ENCODE measurements around the gene STEAP3. TPM values are rescaled to one million over a fixed set of nuclear protein-coding genes. Genes with fewer than 3 reads are reported as not detected.

Gene STEAP3
- total RNA-seq, 1 experiment from 2014 or later: 24.0 TPM

GRCh38 chr2:119174216-119174992 is 49.2 kb upstream of the STEAP3 start:
- CTCF ChIA-PET: interaction anchor here (0.6 to 1.7 kb wide), 18 partner anchors 9 to 293 kb away, joined by 3 to 7 read pairs (median 3); partner anchors contain the start of gene STEAP3
- H3K27me3 Mint-ChIP-seq (ENCODE audit: low read depth): peaks cover 3% of the 10 kb centered on the region; the same call in 1 of the 2 replicates
- H3K4me3 Mint-ChIP-seq: no peak overlapping the region

GRCh38 chr2:119174993-119175347 is 48.7 kb upstream of the STEAP3 start:
- no peak overlapping the region for H3K4me3 Mint-ChIP-seq
- no peak overlapping the region for H3K27ac Mint-ChIP-seq
- H3K36me3 Mint-ChIP-seq: peaks cover 7% of the 10 kb centered on the region
- ChIA-PET POLR2A (no interaction called here), CTCF (interaction anchor here (0.7 to 1.7 kb wide), 2 partner anchors 49 to 163 kb away, joined by 3 to 7 read pairs; partner anchors contain the start of gene STEAP3)
- ATAC-seq: no peak
- DNase-seq (ENCODE audit: low spot score): no peak
- peaks cover 3% of the 10 kb centered on the region; the same call in 1 of the 2 replicates for H3K27me3 Mint-ChIP-seq (ENCODE audit: low read depth)
- peaks cover 4% of the 10 kb centered on the region for H3K4me1 Mint-ChIP-seq
- no peak for TF ChIP-seq GRHL2 (CRISPR knock-in tag; IDR thresholded peaks at IDR 0.05; ENCODE audit: insufficient replicate concordance, severe bottlenecking)
- TF ChIP-seq HMGXB4 (CRISPR knock-in tag; IDR thresholded peaks at IDR 0.05): no peak
- no peak for TF ChIP-seq ZNF671 (CRISPR knock-in tag; IDR thresholded peaks at IDR 0.05)
- no peak for TF ChIP-seq JUN (CRISPR knock-in tag; IDR thresholded peaks at IDR 0.05)
- TF ChIP-seq TCF7 (CRISPR knock-in tag; IDR thresholded peaks at IDR 0.05; ENCODE audit: low read depth): no peak
- no peak for TF ChIP-seq NR2C2 (CRISPR knock-in tag; IDR thresholded peaks at IDR 0.05)
- TF ChIP-seq EMX1 (CRISPR knock-in tag; IDR thresholded peaks at IDR 0.05): no peak
- TF ChIP-seq TP53 (CRISPR knock-in tag; IDR thresholded peaks at IDR 0.05): no peak
- TF ChIP-seq KAT7 (CRISPR knock-in tag; IDR thresholded peaks at IDR 0.05; ENCODE audit: borderline replicate concordance): no peak
- TF ChIP-seq, protein P1, sequence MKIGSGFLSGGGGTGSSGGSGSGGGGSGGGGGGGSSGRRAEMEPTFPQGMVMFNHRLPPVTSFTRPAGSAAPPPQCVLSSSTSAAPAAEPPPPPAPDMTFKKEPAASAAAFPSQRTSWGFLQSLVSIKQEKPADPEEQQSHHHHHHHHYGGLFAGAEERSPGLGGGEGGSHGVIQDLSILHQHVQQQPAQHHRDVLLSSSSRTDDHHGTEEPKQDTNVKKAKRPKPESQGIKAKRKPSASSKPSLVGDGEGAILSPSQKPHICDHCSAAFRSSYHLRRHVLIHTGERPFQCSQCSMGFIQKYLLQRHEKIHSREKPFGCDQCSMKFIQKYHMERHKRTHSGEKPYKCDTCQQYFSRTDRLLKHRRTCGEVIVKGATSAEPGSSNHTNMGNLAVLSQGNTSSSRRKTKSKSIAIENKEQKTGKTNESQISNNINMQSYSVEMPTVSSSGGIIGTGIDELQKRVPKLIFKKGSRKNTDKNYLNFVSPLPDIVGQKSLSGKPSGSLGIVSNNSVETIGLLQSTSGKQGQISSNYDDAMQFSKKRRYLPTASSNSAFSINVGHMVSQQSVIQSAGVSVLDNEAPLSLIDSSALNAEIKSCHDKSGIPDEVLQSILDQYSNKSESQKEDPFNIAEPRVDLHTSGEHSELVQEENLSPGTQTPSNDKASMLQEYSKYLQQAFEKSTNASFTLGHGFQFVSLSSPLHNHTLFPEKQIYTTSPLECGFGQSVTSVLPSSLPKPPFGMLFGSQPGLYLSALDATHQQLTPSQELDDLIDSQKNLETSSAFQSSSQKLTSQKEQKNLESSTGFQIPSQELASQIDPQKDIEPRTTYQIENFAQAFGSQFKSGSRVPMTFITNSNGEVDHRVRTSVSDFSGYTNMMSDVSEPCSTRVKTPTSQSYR (CRISPR knock-in tag; IDR thresholded peaks at IDR 0.05): no peak
- TF ChIP-seq, protein P2, sequence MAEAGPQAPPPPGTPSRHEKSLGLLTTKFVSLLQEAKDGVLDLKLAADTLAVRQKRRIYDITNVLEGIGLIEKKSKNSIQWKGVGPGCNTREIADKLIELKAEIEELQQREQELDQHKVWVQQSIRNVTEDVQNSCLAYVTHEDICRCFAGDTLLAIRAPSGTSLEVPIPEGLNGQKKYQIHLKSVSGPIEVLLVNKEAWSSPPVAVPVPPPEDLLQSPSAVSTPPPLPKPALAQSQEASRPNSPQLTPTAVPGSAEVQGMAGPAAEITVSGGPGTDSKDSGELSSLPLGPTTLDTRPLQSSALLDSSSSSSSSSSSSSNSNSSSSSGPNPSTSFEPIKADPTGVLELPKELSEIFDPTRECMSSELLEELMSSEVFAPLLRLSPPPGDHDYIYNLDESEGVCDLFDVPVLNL (CRISPR knock-in tag; IDR thresholded peaks at IDR 0.05; ENCODE audit: borderline replicate concordance, low read depth): no peak
- no peak for TF ChIP-seq STAT6 (CRISPR knock-in tag; conservative IDR thresholded peaks at IDR 0.05; ENCODE audit: low read depth)
- peaks cover 11% of the 10 kb centered on the region for H3K9me3 Mint-ChIP-seq

More at GRCh38 chr2:119174216-119174992, 49.2 kb upstream of the STEAP3 start:
- Mint-ChIP-seq H3K4me1 (peaks cover 4% of the 10 kb centered on the region), H3K27ac (no peak overlapping the region), H3K36me3 (peaks cover 7% of the 10 kb centered on the region), H3K9me3 (peaks cover 11% of the 10 kb centered on the region)
- DNase-seq (ENCODE audit: low spot score): peak; percentile 81
- 0 out of 2 replicates have a peak, but pooled peaks have one; percentile 23 for TF ChIP-seq SP1 (CRISPR knock-in tag; conservative IDR thresholded peaks at IDR 0.05)
- no peak for TF ChIP-seq ZSCAN18 (CRISPR knock-in tag; IDR thresholded peaks at IDR 0.05)
- no peak for TF ChIP-seq KAT7 (CRISPR knock-in tag; IDR thresholded peaks at IDR 0.05; ENCODE audit: borderline replicate concordance)
- TF ChIP-seq NR2C2 (CRISPR knock-in tag; IDR thresholded peaks at IDR 0.05): no peak
- no peak for TF ChIP-seq TCF7 (CRISPR knock-in tag; IDR thresholded peaks at IDR 0.05; ENCODE audit: low read depth)
- TF ChIP-seq, protein P3, sequence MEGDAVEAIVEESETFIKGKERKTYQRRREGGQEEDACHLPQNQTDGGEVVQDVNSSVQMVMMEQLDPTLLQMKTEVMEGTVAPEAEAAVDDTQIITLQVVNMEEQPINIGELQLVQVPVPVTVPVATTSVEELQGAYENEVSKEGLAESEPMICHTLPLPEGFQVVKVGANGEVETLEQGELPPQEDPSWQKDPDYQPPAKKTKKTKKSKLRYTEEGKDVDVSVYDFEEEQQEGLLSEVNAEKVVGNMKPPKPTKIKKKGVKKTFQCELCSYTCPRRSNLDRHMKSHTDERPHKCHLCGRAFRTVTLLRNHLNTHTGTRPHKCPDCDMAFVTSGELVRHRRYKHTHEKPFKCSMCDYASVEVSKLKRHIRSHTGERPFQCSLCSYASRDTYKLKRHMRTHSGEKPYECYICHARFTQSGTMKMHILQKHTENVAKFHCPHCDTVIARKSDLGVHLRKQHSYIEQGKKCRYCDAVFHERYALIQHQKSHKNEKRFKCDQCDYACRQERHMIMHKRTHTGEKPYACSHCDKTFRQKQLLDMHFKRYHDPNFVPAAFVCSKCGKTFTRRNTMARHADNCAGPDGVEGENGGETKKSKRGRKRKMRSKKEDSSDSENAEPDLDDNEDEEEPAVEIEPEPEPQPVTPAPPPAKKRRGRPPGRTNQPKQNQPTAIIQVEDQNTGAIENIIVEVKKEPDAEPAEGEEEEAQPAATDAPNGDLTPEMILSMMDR (IDR thresholded peaks at IDR 0.05): peak; percentile 91
- TF ChIP-seq ZNF423 (CRISPR knock-in tag; IDR thresholded peaks at IDR 0.05): no peak
- no peak for TF ChIP-seq RORB (CRISPR knock-in tag; IDR thresholded peaks at IDR 0.05)
- TF ChIP-seq ZNF121 (CRISPR knock-in tag; IDR thresholded peaks at IDR 0.05): peak; percentile 97
- TF ChIP-seq CREM (CRISPR knock-in tag; IDR thresholded peaks at IDR 0.05): no peak
- no peak for TF ChIP-seq MYBL2 (CRISPR knock-in tag; IDR thresholded peaks at IDR 0.05)
- TF ChIP-seq, protein P4, sequence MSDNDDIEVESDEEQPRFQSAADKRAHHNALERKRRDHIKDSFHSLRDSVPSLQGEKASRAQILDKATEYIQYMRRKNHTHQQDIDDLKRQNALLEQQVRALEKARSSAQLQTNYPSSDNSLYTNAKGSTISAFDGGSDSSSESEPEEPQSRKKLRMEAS (CRISPR knock-in tag; IDR thresholded peaks at IDR 0.05): no peak
- POLR2A ChIA-PET: no interaction called here
- peak; percentile 98 for ATAC-seq
